Daoy (cell line): ENCODE results near the gene PCDH20. TPM values are rescaled to one million over a fixed set of nuclear protein-coding genes. Genes with fewer than 3 reads are reported as not detected.
"Not testable (repeated sequence)": the region's sequence is repeated elsewhere in the genome, so short reads cannot be mapped to it uniquely, and the experiment has no call there.

Source experiments
- DNase-seq: peaks from one replicate; pipeline ENCODE4 v3.0.0-alpha.2; 2015; ENCODE audit warnings: low read depth
- total RNA-seq: library from RNA; depleted of rRNA; stranded (reverse); fragments of >200 nt; shearing (Covaris generic); gene quantifications from 2 replicates; pipeline ENCODE4 v1.2.3, GENCODE V29; 2014; rRNA removed

PCDH20 gene
- total RNA-seq = 0.11 and 0.21 TPM in 2 replicates

GRCh38 chr13:61415749-61416148, at the start of gene PCDH20:
TSS of gene PCDH20 (minus strand) at chr13:61415849. CDS start at chr13:61415158, 691 bp downstream.
- no peak for DNase-seq

- no peak for DNase-seq
These were observed 47.4 kb upstream of the PCDH20 start for GRCh38 chr13:61463024-61463423.

GRCh38 chr13:61453121-61453520, 37.5 kb upstream of the PCDH20 start:
- no peak for DNase-seq

- DNase-seq = no peak
These were observed 16.4 kb upstream of the PCDH20 start for GRCh38 chr13:61432029-61432428.

- no peak for DNase-seq
These were observed 8.3 kb upstream of the PCDH20 start for GRCh38 chr13:61423915-61424314.

- DNase-seq = no peak
These were observed 1.5 kb upstream of the PCDH20 start for GRCh38 chr13:61417086-61417570.

- peak; percentile 39 for DNase-seq
These were observed 459 bp downstream of the PCDH20 start for GRCh38 chr13:61415058-61415721.

GRCh38 chr13:61414686-61415057, 977 bp downstream of the PCDH20 start:
- no peak for DNase-seq

GRCh38 chr13:61413572-61414535, 1.8 kb downstream of the PCDH20 start:
- no peak for DNase-seq

- DNase-seq = no peak
These were observed 4.9 kb downstream of the PCDH20 start for GRCh38 chr13:61410669-61411297.

GRCh38 chr13:61410266-61410665, 5.4 kb downstream of the PCDH20 start:
- DNase-seq = no peak

GRCh38 chr13:61408571-61408970, 7.1 kb downstream of the PCDH20 start:
- DNase-seq = no peak

GRCh38 chr13:61406275-61406674, 9.4 kb downstream of the PCDH20 start:
- no peak for DNase-seq

- no peak for DNase-seq
These were observed 19.5 kb downstream of the PCDH20 start for GRCh38 chr13:61396121-61396520.

GRCh38 chr13:61391426-61391825, 24.2 kb downstream of the PCDH20 start:
- no peak for DNase-seq

- DNase-seq = no peak
These were observed 28.0 kb downstream of the PCDH20 start for GRCh38 chr13:61387694-61388093.

GRCh38 chr13:61383111-61383510, 32.5 kb downstream of the PCDH20 start:
- no peak for DNase-seq

- DNase-seq = no peak
These were observed 45.1 kb downstream of the PCDH20 start for GRCh38 chr13:61370520-61370919.

- DNase-seq = not testable (repeated sequence)
These were observed 51.0 kb downstream of the PCDH20 start for GRCh38 chr13:61364690-61365089.

- DNase-seq = no peak
These were observed 53.1 kb downstream of the PCDH20 start for GRCh38 chr13:61362522-61362921.
